ENCODE results near the gene ATG2B. TPM values are rescaled to one million over a fixed set of nuclear protein-coding genes. Genes with fewer than 3 reads are reported as not detected.

The ATG2B gene
- total and polyA plus RNA-seq, 2 donors (not counting 1 experiment from before 2014, with no cell fraction given) = 8.1 to 39.6 TPM

DNA sequence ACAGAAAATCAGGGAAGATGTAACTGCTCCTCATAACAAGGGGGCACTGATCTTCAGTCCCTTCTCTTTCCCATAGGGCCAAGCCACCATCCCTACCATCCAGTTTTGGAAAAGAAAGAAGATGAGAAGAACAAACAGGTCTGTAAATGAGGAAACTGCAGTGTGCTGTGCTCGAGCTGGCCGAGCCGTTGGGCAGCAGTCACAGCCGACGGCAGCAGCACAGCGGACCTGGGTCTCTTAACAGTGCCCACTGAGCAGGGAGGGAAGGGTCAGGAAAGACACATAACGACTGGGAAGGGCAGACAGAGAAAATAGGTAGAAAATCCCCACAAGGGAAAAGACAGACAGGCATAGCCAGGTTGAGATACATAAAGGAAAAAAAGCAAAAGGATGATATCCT lies 68.9 kb downstream of the ATG2B start:
- Mint-ChIP-seq H3K9me3 (ENCODE audit: insufficient read depth) (no peaks in the 10 kb centered on the region), H3K27me3 (no peaks in the 10 kb centered on the region), H3K4me3 (no peak overlapping the region), H3K27ac (no peak overlapping the region), H3K4me1 (no peaks in the 10 kb centered on the region)
- Histone ChIP-seq H4K20me1 (ENCODE audit: control insufficient read depth, insufficient read depth, low read length, poor library complexity, severe bottlenecking) (no peaks in the 10 kb centered on the region), H2AFZ (ENCODE audit: insufficient read depth, low read depth, low read length, poor library complexity, severe bottlenecking) (no peak overlapping the region), H3K9ac (ENCODE audit: low read length) (no peak overlapping the region), H3K27me3 (replicated peaks in 1 of 4; ENCODE audit: control extremely low read depth in 1 of 4, control insufficient read depth in 3 of 4, insufficient read depth in 4 of 4, low read length in 3 of 4) (no peaks in the 10 kb centered on the region), H3K4me3 (ENCODE audit: control extremely low read depth in 1 of 5, extremely low read depth in 1 of 5, insufficient read depth in 1 of 5, low read depth in 2 of 5, low read length in 4 of 5) (no peak overlapping the region), H3K27ac (ENCODE audit: low read length in 2 of 2) (no peak overlapping the region), H3K9me3 (ENCODE audit: control extremely low read depth in 1 of 3, control insufficient read depth in 2 of 3, insufficient read depth in 1 of 3, low read length in 2 of 3) (no peaks in the 10 kb centered on the region), H3K79me2 (ENCODE audit: control insufficient read depth, insufficient read depth, low read length) (no peaks in the 10 kb centered on the region), H3K36me3 (replicated peaks in 1 of 2; ENCODE audit: control extremely low read depth in 1 of 2, control insufficient read depth in 1 of 2, extremely low read depth in 1 of 2, insufficient read depth in 2 of 2, low read length in 1 of 2) (peaks cover 9 to 33% of the 10 kb centered on the region in 2 experiments), H3K4me1 (ENCODE audit: control insufficient read depth in 2 of 2, insufficient read depth in 2 of 2, low read length in 2 of 2) (no peaks in the 10 kb centered on the region), H3K4me2 (replicated peaks; ENCODE audit: low read depth, low read length, poor library complexity, severe bottlenecking) (no peak overlapping the region)
- DNase-seq (no peak), ATAC-seq (ENCODE audit: low read depth) (no peak)
- TF ChIP-seq EZH2 (IDR thresholded peaks at IDR 0.05; ENCODE audit: borderline replicate concordance, insufficient read depth, low read depth, low read length, poor library complexity, severe bottlenecking) (no peak), CTCF (IDR thresholded peaks at IDR 0.05) (no peak)
- intact Hi-C loops (cut with micrococcal nuclease) = no loop called here
- ChIA-PET CTCF (no interaction called here), POLR2A (no interaction called here)
- 98% methylated on average over 7 of the region's 7 CpGs for WGBS (ENCODE audit: insufficient coverage)

GRCh38 chr14:96287856-96288255 lies 75.3 kb downstream of the ATG2B start:
- H3K79me2 ChIP-seq (ENCODE audit: control insufficient read depth, insufficient read depth, low read length) = no peaks in the 10 kb centered on the region
- TF ChIP-seq EZH2 (IDR thresholded peaks at IDR 0.05; ENCODE audit: borderline replicate concordance, insufficient read depth, low read depth, low read length, poor library complexity, severe bottlenecking) (no peak), CTCF (IDR thresholded peaks at IDR 0.05) (no peak)
- no peak overlapping the region for H3K27ac ChIP-seq (ENCODE audit: low read length in 2 of 2)
- no peaks in the 10 kb centered on the region for H4K20me1 ChIP-seq (ENCODE audit: control insufficient read depth, insufficient read depth, low read length, poor library complexity, severe bottlenecking)
- ATAC-seq (ENCODE audit: low read depth) (no peak), DNase-seq (no peak)
- H3K4me1 ChIP-seq (ENCODE audit: control insufficient read depth in 2 of 2, insufficient read depth in 2 of 2, low read length in 2 of 2) = no peaks in the 10 kb centered on the region
- H3K27me3 ChIP-seq (replicated peaks in 1 of 4; ENCODE audit: control extremely low read depth in 1 of 4, control insufficient read depth in 3 of 4, insufficient read depth in 4 of 4, low read length in 3 of 4) = no peaks in the 10 kb centered on the region
- no peaks in the 10 kb centered on the region for H3K9me3 ChIP-seq (ENCODE audit: control extremely low read depth in 1 of 3, control insufficient read depth in 2 of 3, insufficient read depth in 1 of 3, low read length in 2 of 3)
- Mint-ChIP-seq H3K27me3 (no peaks in the 10 kb centered on the region), H3K4me3 (no peak overlapping the region), H3K27ac (no peak overlapping the region), H3K4me1 (no peaks in the 10 kb centered on the region), H3K9me3 (ENCODE audit: insufficient read depth) (no peaks in the 10 kb centered on the region)
- CTCF ChIA-PET = no interaction called here
- H3K4me3 ChIP-seq (ENCODE audit: control extremely low read depth in 1 of 5, extremely low read depth in 1 of 5, insufficient read depth in 1 of 5, low read depth in 2 of 5, low read length in 4 of 5) = no peak overlapping the region
- intact Hi-C loops (cut with micrococcal nuclease) = no loop called here
- no peak overlapping the region for H3K9ac ChIP-seq (ENCODE audit: low read length)
- POLR2A ChIA-PET = no interaction called here
- peaks cover 2 to 53% of the 10 kb centered on the region in 2 experiments for H3K36me3 ChIP-seq (replicated peaks in 1 of 2; ENCODE audit: control extremely low read depth in 1 of 2, control insufficient read depth in 1 of 2, extremely low read depth in 1 of 2, insufficient read depth in 2 of 2, low read length in 1 of 2)
- no CpG with 5 or more reads among the region's 1 CpG for WGBS (ENCODE audit: insufficient coverage)
- H3K4me2 ChIP-seq (replicated peaks; ENCODE audit: low read depth, low read length, poor library complexity, severe bottlenecking) = no peak overlapping the region
- no peak overlapping the region for H2AFZ ChIP-seq (ENCODE audit: insufficient read depth, low read depth, low read length, poor library complexity, severe bottlenecking)
